Measurements from ENCODE around the gene CD200. TPM values are rescaled to one million over a fixed set of nuclear protein-coding genes. Genes with fewer than 3 reads are reported as not detected.

The CD200 gene
- total RNA-seq, 1 donor from 2014 or later, result 25.7 TPM

DNA sequence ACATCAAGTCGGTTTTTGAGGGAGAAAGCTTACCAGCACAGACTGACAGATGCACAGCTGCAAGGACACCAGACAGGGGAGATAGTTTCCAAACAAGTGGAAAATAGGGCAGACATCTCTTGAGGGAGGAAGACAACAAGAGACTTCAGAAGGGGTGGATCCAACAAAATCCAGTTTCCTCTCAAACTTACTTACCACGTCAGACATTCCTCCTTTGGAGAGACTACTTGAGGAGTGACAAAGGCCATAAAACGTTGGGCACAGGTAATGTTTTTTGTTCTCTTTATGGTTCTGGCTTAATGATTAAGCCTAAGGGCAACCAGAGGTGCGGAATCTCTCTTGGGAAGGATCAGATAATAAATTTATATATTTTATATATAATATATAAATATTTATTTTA lies 76.1 kb downstream of the CD200 start:
- Mint-ChIP-seq H3K4me3 (no peak overlapping the region), H3K27ac (no peak overlapping the region)
- DNase-seq (ENCODE audit: low spot score in 2 of 2, unreplicated experiment in 2 of 2), result no peak

DNA sequence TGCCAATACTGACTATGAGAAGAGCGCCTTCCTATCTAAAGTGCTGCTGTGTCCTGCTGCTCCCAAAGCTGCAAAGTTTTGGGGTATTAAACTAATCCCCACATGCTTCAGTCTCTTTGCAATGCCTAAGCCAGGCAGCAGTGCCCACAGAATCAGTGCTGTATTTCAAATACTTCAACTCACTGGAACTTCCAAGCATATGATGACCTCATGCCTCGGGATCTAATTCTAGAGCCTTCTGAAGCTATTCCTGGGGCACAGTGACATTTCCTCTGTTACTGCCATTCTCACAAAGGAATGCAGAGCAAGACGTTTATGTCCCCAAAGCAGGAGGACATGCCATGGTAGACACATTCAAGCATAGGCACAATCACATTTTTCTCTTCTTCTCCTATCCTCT lies 78.5 kb downstream of the CD200 start:
- Mint-ChIP-seq H3K9me3 (no peaks in the 10 kb centered on the region), H3K27ac (no peak overlapping the region), H3K4me3 (no peak overlapping the region), H3K36me3 (no peaks in the 10 kb centered on the region), H3K27me3 (ENCODE audit: low read depth) (no peaks in the 10 kb centered on the region), H3K4me1 (peaks cover 3% of the 10 kb centered on the region)
- DNase-seq (ENCODE audit: low spot score in 2 of 2, unreplicated experiment in 2 of 2), result no peak
- TF ChIP-seq, protein P1, sequence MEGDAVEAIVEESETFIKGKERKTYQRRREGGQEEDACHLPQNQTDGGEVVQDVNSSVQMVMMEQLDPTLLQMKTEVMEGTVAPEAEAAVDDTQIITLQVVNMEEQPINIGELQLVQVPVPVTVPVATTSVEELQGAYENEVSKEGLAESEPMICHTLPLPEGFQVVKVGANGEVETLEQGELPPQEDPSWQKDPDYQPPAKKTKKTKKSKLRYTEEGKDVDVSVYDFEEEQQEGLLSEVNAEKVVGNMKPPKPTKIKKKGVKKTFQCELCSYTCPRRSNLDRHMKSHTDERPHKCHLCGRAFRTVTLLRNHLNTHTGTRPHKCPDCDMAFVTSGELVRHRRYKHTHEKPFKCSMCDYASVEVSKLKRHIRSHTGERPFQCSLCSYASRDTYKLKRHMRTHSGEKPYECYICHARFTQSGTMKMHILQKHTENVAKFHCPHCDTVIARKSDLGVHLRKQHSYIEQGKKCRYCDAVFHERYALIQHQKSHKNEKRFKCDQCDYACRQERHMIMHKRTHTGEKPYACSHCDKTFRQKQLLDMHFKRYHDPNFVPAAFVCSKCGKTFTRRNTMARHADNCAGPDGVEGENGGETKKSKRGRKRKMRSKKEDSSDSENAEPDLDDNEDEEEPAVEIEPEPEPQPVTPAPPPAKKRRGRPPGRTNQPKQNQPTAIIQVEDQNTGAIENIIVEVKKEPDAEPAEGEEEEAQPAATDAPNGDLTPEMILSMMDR (IDR thresholded peaks at IDR 0.05; ENCODE audit: unreplicated experiment), result no peak

More for the DNA sequence above, 76.1 kb downstream of the CD200 start:
- peaks cover 3% of the 10 kb centered on the region for H3K4me1 Mint-ChIP-seq
- no peaks in the 10 kb centered on the region for H3K9me3 Mint-ChIP-seq
- H3K27me3 Mint-ChIP-seq (ENCODE audit: low read depth), result no peaks in the 10 kb centered on the region
- TF ChIP-seq, protein P1 (IDR thresholded peaks at IDR 0.05; ENCODE audit: unreplicated experiment), result no peak
- no peaks in the 10 kb centered on the region for H3K36me3 Mint-ChIP-seq

Other genes with a start within 250 kb of the CD200 start
- gene C3orf52, start 246.8 kb upstream of the CD200 start, total RNA-seq, result 4.2 to 4.7 TPM (median 4.5 TPM) in 3 replicates
- gene GCSAM, start 199.9 kb upstream of the CD200 start, total RNA-seq, result 0.67 to 1.2 TPM (median 0.93 TPM) in 3 replicates
- 0.69 to 1.6 TPM (median 0.69 TPM) in 3 replicates for gene SLC9C1, start 38.9 kb upstream of the CD200 start, total RNA-seq
- gene BTLA, start 166.3 kb downstream of the CD200 start, total RNA-seq, result not detected in 3 replicates
- 25.9 to 27.6 TPM (median 27.5 TPM) in 3 replicates for gene ATG3, start 228.8 kb downstream of the CD200 start, total RNA-seq
- gene SLC35A5, start 228.9 kb downstream of the CD200 start, total RNA-seq, result 25.8 to 28.2 TPM (median 28.0 TPM) in 3 replicates